BJ (cell line): ENCODE results near the gene PHOSPHO1. TPM values are rescaled to one million over a fixed set of nuclear protein-coding genes. Genes with fewer than 3 reads are reported as not detected.
"Not testable (repeated sequence)": the region's sequence is repeated elsewhere in the genome, so short reads cannot be mapped to it uniquely, and the experiment has no call there.

Experiments
- CTCF ChIA-PET: fragments of 350-600 bp; formaldehyde crosslinking; extraction: SDS; loops from one replicate; lab custom pipeline; 2021; ENCODE audit warnings: antibody characterized with exemption, inconsistent platforms; lab: Yijun Ruan, JAX
- POLR2A ChIA-PET: fragments of 300-600 bp; sonication (Branson Sonifier 250); formaldehyde crosslinking; extraction: SDS; loops from one replicate; lab custom pipeline; 2021; ENCODE audit warnings: antibody characterized with exemption; lab: Charles Lee
- DNase-seq: peaks from one replicate; pipeline ENCODE4 v3.0.0-alpha.2; 2011; ENCODE audit warnings: low read depth
- H3K27me3 ChIP-seq: 2 replicates; pipeline ENCODE4 v1.6.0; 2011; ENCODE audit warnings: low read length; ENCODE audit not compliant: control insufficient read depth, insufficient read depth
- H3K36me3 ChIP-seq: 2 replicates; pipeline ENCODE4 v1.5.1; 2011; ENCODE audit warnings: low read length; ENCODE audit not compliant: control insufficient read depth, insufficient read depth
- H3K4me3 ChIP-seq: 2 replicates; pipeline ENCODE4 v1.5.1; 2011; ENCODE audit warnings: low read depth, mild to moderate bottlenecking, control low read depth, low read length
- CTCF ChIP-seq: IDR thresholded peaks from 2 replicates; pipeline ENCODE4 v1.5.1; 2011; ENCODE audit warnings: low read depth, mild to moderate bottlenecking, control low read depth, inconsistent platforms, low read length, moderate library complexity; ENCODE audit not compliant: insufficient read depth
- polyA plus RNA-seq: library from polyadenylated mRNA; depleted of rRNA; stranded (reverse); fragments of >200 nt; gene quantifications from 2 replicates; pipeline ENCODE4 v1.2.3, GENCODE V29; 2011

PHOSPHO1 gene
- polyA plus RNA-seq, 1 experiment = 0.11 TPM

GRCh38 chr17:49269356-49269755, 38.8 kb upstream of the PHOSPHO1 start:
- DNase-seq = no peak
- no peaks in the 10 kb centered on the region; the same call in 1 of the 2 replicates for H3K27me3 ChIP-seq
- no peak overlapping the region for H3K4me3 ChIP-seq
- CTCF ChIA-PET = no interaction called here
- POLR2A ChIA-PET = no interaction called here
- no peaks in the 10 kb centered on the region for H3K36me3 ChIP-seq
- no peak for TF ChIP-seq CTCF

GRCh38 chr17:49267912-49268311, 37.3 kb upstream of the PHOSPHO1 start:
- Histone ChIP-seq H3K36me3 (no peaks in the 10 kb centered on the region), H3K4me3 (no peak overlapping the region), H3K27me3 (no peaks in the 10 kb centered on the region; the same call in 1 of the 2 replicates)
- no peak for DNase-seq
- POLR2A ChIA-PET = no interaction called here
- no peak for TF ChIP-seq CTCF
- CTCF ChIA-PET = interaction anchor here (1.3 kb wide), 1 partner anchor 10 kb away, joined by 4 read pairs; no protein-coding TSS in a partner anchor

- Histone ChIP-seq H3K4me3 (no peak overlapping the region), H3K36me3 (no peaks in the 10 kb centered on the region), H3K27me3 (no peaks in the 10 kb centered on the region; the same call in 1 of the 2 replicates)
- POLR2A ChIA-PET = no interaction called here
- TF ChIP-seq CTCF = no peak
- no peak for DNase-seq
- CTCF ChIA-PET = no interaction called here
Observed at GRCh38 chr17:49266233-49266632, 35.6 kb upstream of the PHOSPHO1 start.

GRCh38 chr17:49261540-49261939, 31.0 kb upstream of the PHOSPHO1 start:
- H3K36me3 ChIP-seq, DNase-seq, POLR2A ChIA-PET, H3K27me3 ChIP-seq, H3K4me3 ChIP-seq: not testable (repeated sequence)
- CTCF ChIA-PET = interaction anchor here (2.1 kb wide), 1 partner anchor 30 kb away, joined by 12 read pairs; no protein-coding TSS in a partner anchor

GRCh38 chr17:49260817-49261291, 30.3 kb upstream of the PHOSPHO1 start:
- no peaks in the 10 kb centered on the region for H3K36me3 ChIP-seq
- ChIA-PET POLR2A (no interaction called here), CTCF (interaction anchor here (2.1 kb wide), 1 partner anchor 31 kb away, joined by 12 read pairs; no protein-coding TSS in a partner anchor)
- no peak for TF ChIP-seq CTCF
- H3K27me3 ChIP-seq = no peaks in the 10 kb centered on the region
- DNase-seq = no peak
- H3K4me3 ChIP-seq = peak overlapping the region; percentile 40
